CMK (cell line): ENCODE measurements around the gene ZC3H15.
"Not testable (repeated sequence)": the region's sequence is repeated elsewhere in the genome, so short reads cannot be mapped to it uniquely, and the experiment has no call there.

Experiments used
- DNase-seq: peaks from one replicate; pipeline ENCODE4 v3.0.0-alpha.2; 2010; ENCODE audit warnings: low read depth

Gene ZC3H15

GRCh38 chr2:186496401-186496800, 10.3 kb downstream of the ZC3H15 start:
- DNase-seq, result no peak

GRCh38 chr2:186497928-186498327, 11.9 kb downstream of the ZC3H15 start:
- DNase-seq, result no peak

- no peak for DNase-seq
Measured at GRCh38 chr2:186498834-186499233, 12.8 kb downstream of the ZC3H15 start.

GRCh38 chr2:186503827-186504606, 18.0 kb downstream of the ZC3H15 start:
- no peak for DNase-seq

- no peak for DNase-seq
Measured at GRCh38 chr2:186508263-186508662, 22.2 kb downstream of the ZC3H15 start.

GRCh38 chr2:186515376-186515775, 29.3 kb downstream of the ZC3H15 start:
- DNase-seq, result no peak

- DNase-seq, result no peak
Measured at GRCh38 chr2:186516396-186516795, 30.3 kb downstream of the ZC3H15 start.

- no peak for DNase-seq
Measured at GRCh38 chr2:186517090-186517489, 31.0 kb downstream of the ZC3H15 start.

GRCh38 chr2:186518291-186518690, 32.2 kb downstream of the ZC3H15 start:
- no peak for DNase-seq

- no peak for DNase-seq
Measured at GRCh38 chr2:186518945-186519344, 32.9 kb downstream of the ZC3H15 start.

GRCh38 chr2:186521570-186522153, 35.6 kb downstream of the ZC3H15 start:
- not testable (repeated sequence) for DNase-seq

- DNase-seq, result no peak
Measured at GRCh38 chr2:186522450-186522849, 36.4 kb downstream of the ZC3H15 start.

GRCh38 chr2:186523791-186524190, 37.7 kb downstream of the ZC3H15 start:
- DNase-seq, result no peak

GRCh38 chr2:186526281-186526680, 40.2 kb downstream of the ZC3H15 start:
- DNase-seq, result no peak

- no peak for DNase-seq
Measured at GRCh38 chr2:186530314-186530713, 44.3 kb downstream of the ZC3H15 start.

GRCh38 chr2:186531257-186531775, 45.3 kb downstream of the ZC3H15 start:
- no peak for DNase-seq

- no peak for DNase-seq
Measured at GRCh38 chr2:186532891-186533290, 46.8 kb downstream of the ZC3H15 start.

- DNase-seq, result no peak
Measured at GRCh38 chr2:186533717-186534116, 47.7 kb downstream of the ZC3H15 start.

GRCh38 chr2:186534406-186534805, 48.3 kb downstream of the ZC3H15 start:
- DNase-seq, result no peak

GRCh38 chr2:186535861-186536260, 49.8 kb downstream of the ZC3H15 start:
- DNase-seq, result no peak

GRCh38 chr2:186537019-186537418, 51.0 kb downstream of the ZC3H15 start:
- DNase-seq, result no peak

GRCh38 chr2:186540941-186541340, 54.9 kb downstream of the ZC3H15 start:
- no peak for DNase-seq

GRCh38 chr2:186542002-186542401, 55.9 kb downstream of the ZC3H15 start:
- DNase-seq, result no peak
